ENCODE measurements around the gene KSR1. TPM values are rescaled to one million over a fixed set of nuclear protein-coding genes. Genes with fewer than 3 reads are reported as not detected.
A peak's percentile ranks its signal among the peaks of the same experiment; 100 is the strongest.

KSR1 gene
- total and polyA plus RNA-seq, 2 of the 8 experiments (the other 6 are each of a cell fraction or from before 2014, with no cell fraction given): 14.1 to 34.7 TPM

- peak; percentile 87 for FAIRE-seq
- H4K5ac ChIP-seq (ENCODE audit: insufficient read length, low read depth, low read length): no peak overlapping the region
- no peak overlapping the region for H3K14ac ChIP-seq (ENCODE audit: insufficient read length)
- no peak overlapping the region for H4K91ac ChIP-seq (replicated peaks; ENCODE audit: insufficient read length, low read length)
- H3K9ac ChIP-seq (replicated peaks in 1 of 4; ENCODE audit: extremely low read depth in 1 of 4, low read depth in 3 of 4, low read length in 3 of 4): no peak overlapping the region
- no peaks in the 10 kb centered on the region for H3K79me1 ChIP-seq (ENCODE audit: low read depth, low read length)
- H3K4me1 ChIP-seq (replicated peaks in 1 of 4; ENCODE audit: control insufficient read depth in 3 of 4, insufficient read depth in 4 of 4, low read length in 3 of 4): no peaks in the 10 kb centered on the region; a peak in 1 of 7 replicates
- H3K23me2 ChIP-seq (ENCODE audit: low read depth, low read length): no peaks in the 10 kb centered on the region
- POLR2A ChIA-PET (ENCODE audit: partially characterized antibody): no interaction called here
- no peak overlapping the region for H3K27ac ChIP-seq (ENCODE audit: low read depth, low read length)
- H2AK5ac ChIP-seq (ENCODE audit: low read depth, low read length): no peak overlapping the region
- no peak overlapping the region for H2BK20ac ChIP-seq (ENCODE audit: low read length)
- no peak overlapping the region for H3K4me2 ChIP-seq (ENCODE audit: insufficient read depth in 1 of 2, low read depth in 2 of 2, low read length in 2 of 2)
- DNase-seq (ENCODE audit: low read depth in 1 of 2, low spot score in 2 of 2): peak; percentile 68 to 95
- H3K36me3 ChIP-seq (ENCODE audit: control insufficient read depth in 2 of 4, insufficient read depth in 4 of 4, low read length in 3 of 4): peaks cover 0 to 4% (median 1%) of the 10 kb centered on the region in 4 experiments; a peak in 3 of 8 replicates
- H4K8ac ChIP-seq (ENCODE audit: extremely low read depth, insufficient read depth, low read length): no peak overlapping the region
- no peak overlapping the region for H3K18ac ChIP-seq (ENCODE audit: extremely low read depth, low read length)
- H2BK120ac ChIP-seq (replicated peaks; ENCODE audit: low read depth, low read length): no peak overlapping the region
- no peak overlapping the region for H3K4ac ChIP-seq (replicated peaks; ENCODE audit: insufficient read length, low read depth, low read length)
- H3K4me3 ChIP-seq (ENCODE audit: extremely low read depth in 1 of 4, insufficient read depth in 2 of 4, low read depth in 3 of 4, low read length in 4 of 4): no peak overlapping the region
- no peaks in the 10 kb centered on the region for H3K9me3 ChIP-seq (ENCODE audit: insufficient read depth in 2 of 2, low read depth in 1 of 2, low read length in 1 of 2)
- H2BK12ac ChIP-seq (ENCODE audit: low read depth, low read length): no peak overlapping the region
- H3K23ac ChIP-seq (ENCODE audit: insufficient read length): no peak overlapping the region
- no peak overlapping the region for H2BK15ac ChIP-seq (ENCODE audit: low read length)
- TF ChIP-seq RAD21 (IDR thresholded peaks at IDR 0.05 in 1 of 2, conservative IDR thresholded peaks at IDR 0.05 in 1 of 2; ENCODE audit: low read depth in 2 of 2, low read length in 2 of 2) (peak; percentile 90 to 93), JUND (IDR thresholded peaks at IDR 0.05; ENCODE audit: low read length) (peak; percentile 29; the same call in 1 of the 2 replicates), EP300 (IDR thresholded peaks at IDR 0.05; ENCODE audit: borderline replicate concordance in 1 of 2, low read depth in 2 of 2, low read length in 2 of 2) (peak in 1 of 2 experiments; percentile 33; a peak in 1 of 3 replicates), SIRT6 (IDR thresholded peaks at IDR 0.05; ENCODE audit: low read length) (no peak), CBX5 (IDR thresholded peaks at IDR 0.05; ENCODE audit: low read depth, low read length) (no peak), CEBPB (IDR thresholded peaks at IDR 0.05; ENCODE audit: low read depth, low read length) (peak; percentile 1; the same call in 1 of the 2 replicates), CTCF (IDR thresholded peaks at IDR 0.05; ENCODE audit: control extremely low read depth in 1 of 3, insufficient read depth in 1 of 3, low read depth in 1 of 3, low read length in 3 of 3) (peak; percentile 54 to 87 (median 87)), ZNF274 (IDR thresholded peaks at IDR 0.05; ENCODE audit: borderline replicate concordance, extremely low read depth, low read length) (no peak)
- no peaks in the 10 kb centered on the region for H3K27me3 ChIP-seq (replicated peaks in 1 of 4; ENCODE audit: control insufficient read depth in 3 of 4, extremely low read depth in 1 of 4, insufficient read depth in 3 of 4, low read length in 3 of 4)
- no peak overlapping the region for H2AFZ ChIP-seq (ENCODE audit: low read length)
- no peak overlapping the region for H3K56ac ChIP-seq (replicated peaks; ENCODE audit: insufficient read length, low read depth, low read length)
- CTCF ChIA-PET (ENCODE audit: partially characterized antibody): interaction anchor here (0.6 to 13.1 kb wide), 52 partner anchors 8 to 365 kb away, joined by 3 to 305 read pairs (median 6); partner anchors contain the start of gene KSR1
- H3K79me2 ChIP-seq (ENCODE audit: control insufficient read depth in 1 of 2, insufficient read depth in 2 of 2, low read length in 2 of 2): no peaks in the 10 kb centered on the region
- H4K20me1 ChIP-seq (replicated peaks in 1 of 2; ENCODE audit: control insufficient read depth in 1 of 2, insufficient read depth in 2 of 2, low read length in 2 of 2): peaks cover 0 to 3% of the 10 kb centered on the region in 2 experiments
- H2BK5ac ChIP-seq (ENCODE audit: low read depth, low read length): no peak overlapping the region
- 82% methylated on average over 11 of the region's 11 CpGs; no CpG with 5 or more reads in 1 of the 2 experiments for WGBS, 2 experiments (ENCODE audit: extremely low coverage in 1 of 2, insufficient coverage in 1 of 2, insufficient read length in 1 of 2, insufficient replicate concordance in 2 of 2, low coverage in 1 of 2, low lambda C conversion rate in 2 of 2, missing lambda C conversion rate in 1 of 2)
Observed at GRCh38 chr17:27601069-27601974, 145.1 kb downstream of the KSR1 start.

Data from H1 (cell line).